GM12801 (cell line): Measurements from ENCODE around the gene STK10.

Experiments
- CTCF ChIP-seq: IDR thresholded peaks from one replicate; pipeline ENCODE4 v1.5.1; 2011; ENCODE audit warnings: control low read depth; ENCODE audit not compliant: insufficient read length; ENCODE audit errors: extremely low read depth

STK10 gene

GRCh38 chr5:172049226-172049796, 138.7 kb downstream of the STK10 start:
- no peak for TF ChIP-seq CTCF

GRCh38 chr5:172048539-172049101, 139.4 kb downstream of the STK10 start:
- TF ChIP-seq CTCF: no peak

GRCh38 chr5:172048170-172048422, 139.9 kb downstream of the STK10 start:
- TF ChIP-seq CTCF: no peak

GRCh38 chr5:172046593-172046992, 141.4 kb downstream of the STK10 start:
- TF ChIP-seq CTCF: no peak

GRCh38 chr5:172045315-172045632, 142.8 kb downstream of the STK10 start:
- TF ChIP-seq CTCF: no peak

- no peak for TF ChIP-seq CTCF
Observed at GRCh38 chr5:172044631-172045314, 143.3 kb downstream of the STK10 start.

GRCh38 chr5:172043865-172044264, 144.2 kb downstream of the STK10 start:
- TF ChIP-seq CTCF: no peak
